ENCODE data around the gene NARS2.

DNA sequence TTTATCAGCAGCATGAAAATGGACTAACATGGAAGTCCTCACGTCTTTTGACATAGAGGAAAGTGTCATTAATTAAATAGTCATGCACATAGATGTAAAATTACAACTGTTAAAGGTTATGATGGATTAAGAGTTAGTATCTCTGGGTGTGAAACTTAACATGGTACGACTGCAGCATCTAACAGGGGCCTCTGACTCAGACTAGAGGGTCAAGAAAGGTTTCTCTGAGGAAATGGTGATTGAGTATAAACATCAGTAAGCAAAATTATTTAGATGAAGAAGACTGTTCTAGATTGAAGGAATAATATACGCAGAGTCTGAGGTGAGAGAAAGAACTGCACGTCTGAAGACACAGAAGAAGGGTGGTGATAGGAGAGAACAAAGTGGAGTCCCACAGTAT, 114.9 kb downstream of the NARS2 start:
- TF ChIP-seq, protein P1, sequence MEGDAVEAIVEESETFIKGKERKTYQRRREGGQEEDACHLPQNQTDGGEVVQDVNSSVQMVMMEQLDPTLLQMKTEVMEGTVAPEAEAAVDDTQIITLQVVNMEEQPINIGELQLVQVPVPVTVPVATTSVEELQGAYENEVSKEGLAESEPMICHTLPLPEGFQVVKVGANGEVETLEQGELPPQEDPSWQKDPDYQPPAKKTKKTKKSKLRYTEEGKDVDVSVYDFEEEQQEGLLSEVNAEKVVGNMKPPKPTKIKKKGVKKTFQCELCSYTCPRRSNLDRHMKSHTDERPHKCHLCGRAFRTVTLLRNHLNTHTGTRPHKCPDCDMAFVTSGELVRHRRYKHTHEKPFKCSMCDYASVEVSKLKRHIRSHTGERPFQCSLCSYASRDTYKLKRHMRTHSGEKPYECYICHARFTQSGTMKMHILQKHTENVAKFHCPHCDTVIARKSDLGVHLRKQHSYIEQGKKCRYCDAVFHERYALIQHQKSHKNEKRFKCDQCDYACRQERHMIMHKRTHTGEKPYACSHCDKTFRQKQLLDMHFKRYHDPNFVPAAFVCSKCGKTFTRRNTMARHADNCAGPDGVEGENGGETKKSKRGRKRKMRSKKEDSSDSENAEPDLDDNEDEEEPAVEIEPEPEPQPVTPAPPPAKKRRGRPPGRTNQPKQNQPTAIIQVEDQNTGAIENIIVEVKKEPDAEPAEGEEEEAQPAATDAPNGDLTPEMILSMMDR (IDR thresholded peaks at IDR 0.05; ENCODE audit: low read depth, low read length): no peak
- TF ChIP-seq POLR2A (IDR thresholded peaks at IDR 0.05; ENCODE audit: extremely low read depth, insufficient read length) (no peak), MYC (IDR thresholded peaks at IDR 0.05; ENCODE audit: low read depth, low read length) (no peak)
- TF ChIP-seq, protein P2, sequence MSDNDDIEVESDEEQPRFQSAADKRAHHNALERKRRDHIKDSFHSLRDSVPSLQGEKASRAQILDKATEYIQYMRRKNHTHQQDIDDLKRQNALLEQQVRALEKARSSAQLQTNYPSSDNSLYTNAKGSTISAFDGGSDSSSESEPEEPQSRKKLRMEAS (IDR thresholded peaks at IDR 0.05; ENCODE audit: low read depth, low read length): no peak

All from NB4 (cell line).